NCI-H2029 (cell line): Measurements from ENCODE around the gene FANCL.
"Not testable (repeated sequence)": the region's sequence is repeated elsewhere in the genome, so short reads cannot be mapped to it uniquely, and the experiment has no call there.

Source experiments
- DNase-seq: peaks from one replicate; lab custom pipeline; 2025; lab: John Stamatoyannopoulos, UW

The FANCL gene

DNA sequence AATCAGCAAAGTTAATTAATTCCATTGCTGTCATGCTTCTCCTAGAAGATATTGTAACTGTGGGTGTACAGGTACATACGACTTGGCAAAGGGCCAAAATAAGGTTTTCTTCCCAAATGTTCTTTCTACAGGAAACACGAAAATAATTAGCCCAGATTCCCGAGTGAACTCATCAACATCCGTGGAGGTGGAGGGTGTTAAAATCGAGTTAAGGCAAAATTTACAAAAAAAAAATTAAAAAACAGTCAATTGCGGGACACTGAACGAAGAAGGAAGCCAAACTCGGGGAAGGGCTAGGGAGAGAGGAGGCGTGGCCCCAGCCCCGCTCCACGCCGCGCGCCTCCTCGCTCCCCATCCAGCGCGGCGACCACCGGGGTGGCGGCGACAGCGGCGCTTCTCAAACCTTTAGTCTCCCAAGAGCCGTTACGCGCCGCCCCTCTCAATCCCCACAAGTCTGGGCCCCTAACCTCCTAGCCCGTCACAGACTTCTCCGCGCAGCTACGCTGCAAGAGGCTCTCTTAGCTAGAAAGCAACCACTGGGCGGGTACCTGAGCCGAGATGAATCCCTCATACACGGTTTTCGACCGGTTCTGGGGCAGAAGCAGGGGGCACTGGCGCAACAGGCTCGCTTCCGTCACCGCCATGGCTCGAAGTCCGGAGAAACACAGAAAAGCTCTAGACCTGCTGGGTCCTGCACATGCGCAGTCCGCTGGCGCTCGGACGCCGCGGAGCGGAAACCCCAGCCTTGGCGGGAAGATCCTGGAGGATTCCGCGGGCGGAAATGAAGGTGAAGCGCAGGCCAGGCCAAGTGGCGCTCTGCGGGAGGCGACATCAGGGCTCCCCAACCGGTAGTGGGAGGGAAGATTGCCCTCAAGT lies at the start of gene FANCL:
FANCL (minus strand) TSS at position 656 of the 876 bp plus-strand sequence; CDS start at position 644, 12 bp downstream.
- peak; percentile 90 for DNase-seq

DNA sequence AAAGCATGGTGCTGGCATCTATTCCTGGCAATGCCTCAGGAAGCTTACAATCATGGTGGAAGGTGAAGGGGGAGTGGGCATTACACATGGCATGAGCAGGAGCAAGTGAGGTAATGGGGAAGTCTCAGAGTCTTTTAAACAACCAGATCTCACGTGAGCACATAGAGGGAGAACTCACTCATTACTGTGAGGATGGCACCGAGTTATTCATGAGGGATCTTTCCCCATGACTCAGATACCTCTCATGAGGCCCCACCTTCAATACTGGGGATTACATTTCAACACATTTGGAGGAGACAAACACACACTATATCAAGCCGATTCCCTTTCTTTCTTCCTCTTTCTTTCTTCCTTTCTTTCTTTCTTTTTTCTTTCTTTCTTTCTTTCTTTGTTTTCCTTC lies 47.9 kb upstream of the FANCL start:
- DNase-seq = no peak

DNA sequence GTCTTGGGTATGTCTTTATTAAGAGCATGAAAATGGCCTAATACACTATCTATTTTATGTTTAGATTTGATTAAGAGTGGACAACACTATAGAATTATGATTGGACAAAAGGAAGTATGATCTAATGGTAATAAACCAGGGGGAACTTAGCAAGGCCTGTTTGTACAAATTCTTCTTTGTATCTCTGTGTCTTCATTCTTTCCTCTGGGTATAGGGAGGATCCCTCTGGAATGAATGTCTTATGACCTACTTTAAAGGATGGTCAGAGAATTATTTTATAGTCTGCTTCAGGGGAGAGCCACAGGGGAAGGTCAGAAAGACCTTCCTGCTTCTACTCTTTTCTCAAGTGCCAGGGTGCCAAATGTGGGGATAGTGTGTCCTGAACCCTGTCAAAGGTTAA lies 42.8 kb upstream of the FANCL start:
- DNase-seq = no peak

DNA sequence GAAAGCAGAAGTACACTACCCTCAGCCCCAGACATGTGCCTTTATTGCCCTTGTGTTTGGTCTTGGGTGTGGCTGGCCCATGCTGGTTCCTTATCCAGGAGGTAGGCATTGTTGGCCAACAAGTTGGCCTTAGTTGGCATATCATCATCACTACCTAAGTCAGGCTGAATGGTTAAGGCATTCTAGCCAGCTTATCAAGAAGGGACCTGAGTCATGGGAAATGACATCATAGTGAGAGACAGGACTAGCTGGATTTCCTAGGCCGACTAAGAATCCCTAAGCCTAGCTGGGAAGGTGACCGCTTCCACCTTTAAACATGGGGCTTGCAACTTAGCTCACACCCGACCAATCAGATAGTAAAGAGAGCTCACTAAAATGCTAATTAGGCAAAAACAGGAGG lies 34.0 kb upstream of the FANCL start:
- not testable (repeated sequence) for DNase-seq

DNA sequence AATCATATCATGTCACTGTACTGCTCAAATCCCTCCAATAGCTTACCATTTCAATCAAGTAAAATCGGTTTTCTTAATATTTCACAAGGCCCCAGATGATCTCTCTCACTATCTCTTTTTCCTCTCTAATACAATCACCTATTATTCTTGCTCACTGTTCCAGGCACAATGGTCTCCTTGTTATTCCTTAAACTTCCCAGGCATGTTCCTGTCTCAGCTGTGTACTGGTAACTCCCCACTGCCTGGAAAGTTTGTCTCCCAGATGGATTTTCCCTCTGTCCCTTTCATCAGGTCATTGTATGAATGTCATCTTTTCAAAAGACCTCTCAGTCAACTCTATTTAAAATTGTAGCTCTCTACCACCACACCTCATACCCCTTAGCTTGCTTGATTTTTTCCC lies 30.7 kb upstream of the FANCL start:
- DNase-seq = no peak

DNA sequence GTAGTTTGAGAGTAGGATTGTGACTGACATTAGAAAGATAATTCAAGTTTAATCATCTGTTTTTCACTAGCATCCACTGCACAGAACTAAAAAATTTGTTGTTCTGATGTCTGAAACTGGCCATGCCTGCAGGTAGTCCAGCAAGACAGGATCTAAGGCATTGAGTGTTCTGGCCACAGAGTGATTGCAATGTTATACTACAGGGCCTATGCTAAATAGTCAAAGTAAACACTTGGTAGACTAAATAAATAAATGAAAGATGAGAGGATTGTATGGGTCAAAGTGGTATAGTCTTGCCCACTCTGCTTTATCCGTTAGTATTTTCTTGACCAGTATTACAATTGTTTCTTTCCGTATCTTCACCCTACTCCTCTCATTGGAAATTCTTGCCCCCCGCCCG lies 27.6 kb upstream of the FANCL start:
- DNase-seq = peak; percentile 3

DNA sequence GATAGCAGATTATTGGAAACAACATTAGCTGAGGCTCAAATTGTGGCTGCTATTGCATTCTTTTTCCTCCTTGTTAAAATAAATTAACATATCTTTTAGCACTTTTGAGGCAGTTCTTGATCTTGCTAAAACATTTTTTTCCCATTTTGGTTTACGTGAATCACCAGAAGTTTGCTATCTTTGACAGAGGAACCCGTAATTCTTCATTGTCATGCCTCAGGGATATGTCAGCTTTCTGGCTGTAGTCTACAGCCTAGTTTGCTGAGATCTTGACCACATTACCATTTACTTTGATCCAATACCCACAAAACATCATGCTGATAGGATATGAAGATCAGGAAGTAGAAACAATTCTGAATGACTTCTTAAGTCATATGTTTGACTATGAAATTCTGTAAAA lies 25.1 kb upstream of the FANCL start:
- DNase-seq = no peak

DNA sequence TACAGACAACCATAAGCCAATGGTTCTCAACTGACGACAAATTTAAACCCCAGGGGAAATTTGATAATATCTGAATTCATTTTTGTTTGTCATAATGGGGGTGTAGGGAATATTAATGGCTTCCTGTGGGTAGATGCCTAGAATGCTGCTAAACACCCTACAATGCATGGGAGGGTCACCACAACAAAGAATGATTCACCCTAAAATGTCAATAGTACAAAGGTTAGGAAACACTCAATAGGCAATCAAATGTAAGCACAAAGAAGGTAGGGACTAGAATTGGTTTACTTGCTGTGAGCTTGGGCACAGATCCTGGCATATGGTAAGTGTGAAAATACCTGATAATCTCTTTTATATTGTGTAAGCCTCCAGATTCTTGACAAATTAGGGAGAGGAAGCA lies 20.1 kb upstream of the FANCL start:
- no peak for DNase-seq

DNA sequence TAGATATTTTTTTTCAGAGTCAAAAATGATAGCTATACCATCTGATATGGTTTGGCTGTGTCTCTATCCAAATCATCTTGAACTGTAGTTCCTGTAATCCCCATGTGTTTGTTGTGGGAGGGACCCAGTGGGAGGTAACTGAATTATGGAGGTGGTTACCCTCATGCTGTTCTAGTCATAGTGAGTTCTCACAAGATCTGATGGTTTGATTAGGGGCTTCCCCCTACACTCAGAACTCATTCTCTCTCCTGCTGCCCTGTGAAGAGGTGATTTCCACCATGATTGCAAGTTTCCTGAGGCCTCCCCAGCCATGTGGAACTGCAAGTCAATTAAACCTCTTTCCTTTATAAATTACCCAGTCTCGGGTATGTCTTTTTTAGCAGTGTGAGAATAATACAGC lies 17.3 kb upstream of the FANCL start:
- not testable (repeated sequence) for DNase-seq

DNA sequence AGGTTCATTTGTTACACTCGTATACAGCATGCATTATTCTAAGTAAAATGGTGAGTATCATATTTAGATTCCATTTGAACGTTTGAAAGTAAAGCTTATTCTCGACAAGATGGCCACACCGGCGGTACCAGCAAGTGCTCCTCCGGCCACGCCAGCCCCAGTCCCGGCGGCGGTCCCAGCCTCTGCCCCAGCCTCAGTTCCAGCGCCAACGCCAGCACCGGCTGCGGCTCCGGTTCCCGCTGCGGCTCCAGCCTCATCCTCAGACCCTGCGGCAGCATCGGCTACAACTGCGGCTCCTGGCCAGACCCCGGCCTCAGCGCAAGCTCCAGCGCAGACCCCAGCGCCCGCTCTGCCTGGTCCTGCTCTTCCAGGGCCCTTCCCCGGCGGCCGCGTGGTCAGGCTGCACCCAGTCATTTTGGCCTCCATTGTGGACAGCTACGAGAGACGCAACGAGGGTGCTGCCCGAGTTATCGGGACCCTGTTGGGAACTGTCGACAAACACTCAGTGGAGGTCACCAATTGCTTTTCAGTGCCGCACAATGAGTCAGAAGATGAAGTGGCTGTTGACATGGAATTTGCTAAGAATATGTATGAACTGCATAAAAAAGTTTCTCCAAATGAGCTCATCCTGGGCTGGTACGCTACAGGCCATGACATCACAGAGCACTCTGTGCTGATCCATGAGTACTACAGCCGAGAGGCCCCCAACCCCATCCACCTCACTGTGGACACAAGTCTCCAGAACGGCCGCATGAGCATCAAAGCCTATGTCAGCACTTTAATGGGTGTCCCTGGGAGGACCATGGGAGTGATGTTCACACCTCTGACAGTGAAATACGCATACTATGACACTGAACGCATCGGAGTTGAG lies 10.4 kb upstream of the FANCL start:
- not testable (repeated sequence) for DNase-seq

DNA sequence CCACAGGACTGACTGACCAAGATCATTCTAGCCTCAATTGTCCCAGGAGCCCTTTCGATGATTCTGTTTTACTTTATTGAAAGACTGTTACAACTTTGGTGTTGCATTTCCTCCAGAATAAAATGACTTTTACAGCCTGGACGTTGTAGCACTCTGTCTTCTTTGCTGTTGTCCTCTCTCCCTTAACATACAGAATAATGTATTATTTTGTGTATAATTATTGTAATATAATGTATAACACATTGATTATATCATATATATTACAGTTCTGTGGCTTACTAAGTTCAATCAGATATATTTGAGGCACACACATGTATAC lies 380 bp upstream of the FANCL start:
- DNase-seq = no peak

DNA sequence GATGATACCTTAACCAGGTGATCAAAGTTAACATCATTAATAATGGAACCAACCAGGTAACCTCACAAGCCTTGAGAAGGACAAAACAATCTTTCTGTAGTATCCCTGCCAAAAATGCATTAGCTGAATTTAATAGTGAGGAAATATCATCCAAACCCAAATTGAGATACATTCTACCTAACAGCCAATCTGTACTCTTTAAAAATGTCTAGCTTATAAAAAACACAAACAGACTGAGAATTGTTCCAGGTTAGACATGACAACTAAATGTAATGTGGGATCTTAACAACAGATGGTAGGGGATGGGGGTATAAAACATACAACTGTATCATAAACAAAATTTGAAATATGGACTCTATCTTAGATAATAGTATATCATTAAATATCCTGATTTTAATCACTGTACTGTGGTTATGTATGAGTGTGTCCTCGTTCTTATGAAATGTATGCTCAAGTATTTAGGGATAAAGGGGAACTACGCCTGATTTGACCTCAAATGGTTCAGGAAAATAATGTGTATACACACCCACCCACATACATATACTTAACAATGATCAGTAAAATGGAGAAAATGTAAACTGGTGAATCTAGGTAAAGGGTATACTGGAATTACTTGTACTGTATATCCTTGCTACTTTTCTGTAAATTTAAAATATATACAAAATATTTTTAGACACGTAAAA lies 1.7 kb downstream of the FANCL start:
- no peak for DNase-seq

DNA sequence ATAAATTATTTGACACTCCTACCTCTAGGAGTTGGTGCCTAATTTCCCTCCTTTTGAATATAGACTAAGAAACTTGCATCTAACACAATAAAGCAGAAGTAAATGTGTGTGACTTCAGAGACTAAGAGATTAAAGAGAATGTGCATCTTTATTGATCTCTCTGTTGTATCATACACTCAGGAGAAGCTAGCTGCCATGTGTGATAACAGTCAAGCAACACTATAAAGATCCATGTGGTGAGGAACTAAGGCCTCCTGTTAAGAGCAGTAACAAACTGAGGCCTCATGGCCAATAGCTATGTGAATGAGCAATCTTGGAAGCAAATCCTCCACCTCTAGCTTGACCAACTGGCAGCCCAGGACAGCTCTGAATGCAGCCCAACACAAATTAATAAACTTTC lies 3.4 kb downstream of the FANCL start:
- no peak for DNase-seq

DNA sequence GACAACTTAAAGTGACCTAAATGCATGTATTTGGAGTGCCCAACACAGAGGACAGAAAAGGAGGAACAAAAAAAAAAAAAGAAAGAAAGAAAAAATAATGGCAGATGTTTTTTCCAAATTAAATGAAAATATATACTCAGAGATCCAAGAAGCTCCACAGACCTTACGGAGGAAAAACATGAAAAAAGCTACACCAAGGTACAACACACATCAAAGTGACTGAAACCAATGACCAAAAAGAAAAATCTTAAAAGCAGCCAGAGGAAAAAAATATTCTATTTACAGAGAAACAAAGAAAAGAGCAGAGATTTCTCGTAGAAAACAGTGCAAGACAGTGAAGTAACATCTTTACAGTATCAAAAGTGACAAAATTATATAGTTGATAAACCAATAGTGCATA lies 5.1 kb downstream of the FANCL start:
- no peak for DNase-seq

DNA sequence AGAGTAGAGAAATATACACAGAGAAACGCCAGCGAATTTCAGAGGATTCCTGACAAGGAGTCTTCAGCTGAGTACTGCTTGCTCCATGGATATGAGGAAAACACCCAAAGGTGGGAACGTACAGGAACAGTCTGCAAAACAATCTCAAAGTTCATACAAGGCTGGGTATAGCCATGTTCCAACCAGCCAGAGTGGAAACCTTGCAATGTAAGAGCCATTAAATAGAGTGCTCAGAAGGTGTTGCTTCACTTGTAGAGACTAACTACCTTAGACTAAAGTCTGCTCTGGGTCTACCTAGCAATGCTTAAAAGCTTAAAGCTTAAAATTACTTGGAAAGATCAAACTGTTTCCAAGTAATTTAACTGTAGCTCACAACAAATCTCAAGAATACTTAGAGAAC lies 6.0 kb downstream of the FANCL start:
- DNase-seq = no peak

DNA sequence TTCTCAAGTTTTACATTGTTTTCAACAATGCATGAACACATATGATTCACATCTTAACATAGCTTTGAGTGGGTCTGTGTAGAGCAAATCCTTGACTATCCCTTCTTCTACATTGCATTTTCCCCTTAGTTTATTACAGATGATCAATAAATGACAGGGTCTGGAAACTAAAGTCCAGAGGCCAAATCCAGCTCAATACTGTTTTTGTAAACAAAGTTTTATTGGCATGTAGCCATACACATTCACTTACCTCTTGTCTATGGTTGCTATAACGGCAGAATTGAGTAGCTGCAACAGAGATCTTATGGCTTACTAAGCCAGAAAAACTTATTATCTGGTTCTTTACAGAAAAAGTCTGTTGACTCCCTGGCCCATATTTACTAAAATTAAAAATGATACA lies 12.8 kb downstream of the FANCL start:
- DNase-seq = no peak

DNA sequence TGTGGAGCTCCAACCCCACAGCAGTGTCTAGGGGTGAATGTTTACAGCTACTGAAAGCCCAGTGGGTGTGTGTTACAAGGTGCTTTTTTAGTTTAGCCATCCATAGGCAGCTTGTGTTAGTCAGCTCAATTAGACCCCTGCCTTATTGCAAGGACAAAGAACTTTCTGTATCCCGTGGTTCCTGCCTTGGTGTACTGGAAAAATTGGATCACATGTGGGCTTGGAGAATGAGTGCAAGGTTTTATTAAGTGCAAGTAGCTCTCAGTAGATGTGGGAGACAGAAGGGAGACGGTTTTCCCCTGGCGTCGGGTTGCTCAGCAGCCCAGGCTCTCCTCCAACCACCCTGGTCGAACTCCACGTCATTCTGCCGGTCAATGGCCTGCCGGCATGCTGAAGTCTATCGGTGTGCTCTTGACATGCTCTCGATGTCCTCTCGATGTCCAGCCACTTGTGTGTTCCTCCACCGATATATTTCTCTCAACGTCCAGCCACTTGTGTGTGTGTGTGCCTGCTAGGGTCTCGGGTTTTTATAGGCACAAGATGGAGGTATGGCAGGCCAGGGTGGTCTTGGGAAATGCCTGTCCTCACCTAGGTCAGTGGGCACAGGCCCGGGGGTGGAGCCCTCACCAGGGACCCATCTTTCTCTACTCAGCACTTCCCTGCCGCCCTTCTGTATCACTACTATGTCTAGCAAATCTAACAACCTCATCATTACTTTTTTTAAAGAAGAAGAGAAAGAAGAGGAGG lies 13.8 kb downstream of the FANCL start:
- no peak for DNase-seq

DNA sequence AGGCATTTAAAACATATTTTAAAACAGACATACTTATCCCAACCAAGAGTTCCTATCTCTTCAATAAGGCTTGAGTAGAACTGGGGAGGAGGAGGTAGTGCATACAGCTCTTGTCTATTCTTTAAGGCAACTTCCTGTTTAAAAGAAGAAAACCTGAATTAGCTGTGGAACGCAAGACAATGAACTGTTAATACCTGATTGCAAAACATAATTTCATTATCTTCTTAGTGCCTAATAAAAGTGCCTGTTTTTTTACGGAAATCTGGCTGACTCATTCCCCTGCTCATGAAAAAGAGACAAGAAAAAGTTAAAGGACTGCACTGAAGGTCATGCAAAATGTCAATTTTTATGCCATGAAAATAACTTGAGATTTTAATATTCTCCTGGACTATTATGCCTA lies 19.2 kb downstream of the FANCL start:
- DNase-seq = no peak

DNA sequence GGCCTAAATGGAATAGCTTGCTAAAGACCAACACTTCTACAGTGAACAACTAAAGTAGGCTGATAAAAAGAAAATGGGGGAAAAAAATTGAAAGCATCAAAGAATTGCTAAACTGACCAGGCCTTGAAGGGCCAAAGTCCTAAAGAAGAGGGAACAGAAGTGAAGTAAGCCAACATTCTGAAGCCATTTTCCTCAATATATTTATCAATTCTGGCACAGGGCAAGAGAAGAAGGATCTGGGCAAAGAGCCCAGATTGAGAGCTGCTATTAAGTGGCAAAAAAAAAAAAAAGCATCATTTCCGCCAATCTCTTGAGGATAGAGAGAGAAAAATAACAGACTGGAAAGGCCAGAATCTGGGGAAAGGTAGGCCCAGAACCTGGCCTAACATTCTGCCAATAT lies 25.7 kb downstream of the FANCL start:
- peak; percentile 38 for DNase-seq

DNA sequence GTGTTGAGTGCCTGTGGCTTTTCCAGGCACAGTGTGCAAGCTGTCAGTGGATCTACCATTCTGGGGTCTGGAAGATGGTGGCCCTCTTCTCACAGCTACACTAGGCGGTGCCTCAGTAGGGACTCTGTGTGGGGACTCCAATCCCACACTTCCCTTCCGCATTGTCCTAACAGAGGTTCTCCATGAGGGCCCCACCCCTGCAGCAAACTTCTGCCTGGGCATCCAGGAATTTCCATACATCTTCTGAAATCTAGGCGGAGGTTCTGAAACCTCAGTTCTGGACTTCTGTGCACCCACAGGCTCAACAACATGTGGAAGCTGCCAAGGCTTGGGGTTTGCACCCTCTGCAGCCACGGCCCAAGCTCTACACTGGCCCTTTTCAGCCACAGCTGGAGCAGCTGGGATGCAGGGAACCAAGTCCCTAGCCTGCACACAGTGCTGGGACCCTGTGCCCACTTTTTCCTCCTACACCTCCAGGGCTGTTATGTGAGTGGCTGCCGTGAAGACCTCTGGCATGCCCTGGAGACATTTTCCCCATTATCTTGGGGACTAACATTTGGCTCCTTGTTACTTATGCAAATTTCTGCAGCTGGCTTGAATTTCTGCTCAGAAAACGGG lies 30.1 kb downstream of the FANCL start:
- not testable (repeated sequence) for DNase-seq

DNA sequence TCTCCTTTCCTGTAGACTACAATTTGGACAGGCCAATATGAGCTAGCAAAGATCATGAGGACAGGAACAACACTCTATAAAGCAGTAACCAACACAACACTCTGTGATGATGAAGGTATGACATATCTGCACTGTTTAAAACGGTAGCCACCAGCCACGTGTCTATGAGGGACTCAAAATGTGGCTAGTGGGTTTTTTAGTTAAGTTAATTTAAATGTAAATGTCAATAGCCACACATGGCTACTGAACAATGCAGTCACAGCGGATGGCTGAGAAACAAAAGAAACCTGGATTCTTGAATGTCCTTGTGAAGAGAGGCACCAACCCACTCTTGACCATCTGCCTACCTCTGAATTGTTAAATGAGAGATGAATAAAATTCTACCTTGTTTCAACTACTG lies 33.9 kb downstream of the FANCL start:
- no peak for DNase-seq

DNA sequence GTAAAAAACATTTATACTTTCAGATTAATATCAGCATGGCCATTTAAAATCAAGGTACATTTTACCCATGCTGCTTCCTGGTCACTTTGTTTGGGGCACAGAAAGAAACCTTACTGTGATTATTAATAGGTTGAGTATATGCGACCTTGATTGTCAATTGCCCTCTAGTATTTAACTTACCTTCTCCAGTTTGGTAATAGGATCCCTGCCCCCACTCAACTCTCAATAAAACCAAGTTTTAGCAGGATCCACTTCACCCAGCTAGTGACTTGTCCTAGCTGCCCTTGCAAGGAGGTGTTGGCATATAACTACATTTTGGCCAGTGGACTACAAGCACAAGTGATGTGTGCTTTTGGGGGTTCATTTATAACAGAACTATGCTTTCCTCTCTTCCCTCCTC lies 34.3 kb downstream of the FANCL start:
- DNase-seq = no peak
